HL-60 (cell line): ENCODE results near the gene CILP2.

Experiments used
- CTCF ChIP-seq: IDR thresholded peaks from one replicate; pipeline ENCODE4 v1.5.1; 2011; ENCODE audit warnings: low read length, control low read depth, inconsistent platforms; ENCODE audit not compliant: insufficient read depth
- GABPA ChIP-seq: IDR thresholded peaks from 2 replicates; pipeline ENCODE4 v1.6.1; 2012; ENCODE audit warnings: low read depth
- POLR2AphosphoS5 ChIP-seq: IDR thresholded peaks from 2 replicates; pipeline ENCODE4 v1.6.1; 2012; ENCODE audit warnings: low read depth
- REST ChIP-seq: IDR thresholded peaks from 2 replicates; pipeline ENCODE4 v1.6.1; 2012; ENCODE audit warnings: low read depth; ENCODE audit not compliant: insufficient replicate concordance
- SPI1 ChIP-seq: IDR thresholded peaks from 2 replicates; pipeline ENCODE4 v1.6.1; 2012; ENCODE audit warnings: low read depth, mild to moderate bottlenecking, borderline replicate concordance

- TF ChIP-seq CTCF (no peak), POLR2AphosphoS5 (no peak), GABPA (no peak), SPI1 (no peak), REST (no peak)
Observed at GRCh38 chr19:19517235-19517619, 20.8 kb upstream of the CILP2 start.
